Neural cell (in vitro differentiated cells): ENCODE measurements around the gene HACD2. TPM values are rescaled to one million over a fixed set of nuclear protein-coding genes. Genes with fewer than 3 reads are reported as not detected.

ENCODE experiments used
- H2AFZ ChIP-seq: fragments of 200-600, 300-800 bp; sonication (generic), shearing (Covaris generic); 2 replicates; pipeline ENCODE4 v1.6.0; 2014; ENCODE audit warnings: low read depth, mild to moderate bottlenecking, antibody characterized with exemption, low read length, moderate library complexity
- H3F3A ChIP-seq: fragments of 200-600 bp; shearing (Covaris generic); 2 replicates; pipeline ENCODE4 v1.6.1; 2016; ENCODE audit warnings: mild to moderate bottlenecking, moderate library complexity, mixed read lengths, antibody characterized with exemption, low read length; ENCODE audit not compliant: insufficient read depth, poor library complexity, severe bottlenecking
- H3K27ac ChIP-seq: fragments of 200-600, 300-800 bp; sonication (generic), shearing (Covaris generic); 2 replicates; pipeline ENCODE4 v1.5.1; 2014; ENCODE audit warnings: mild to moderate bottlenecking, low read length, moderate library complexity
- H3K27me3 ChIP-seq: fragments of 300-800, 200-600 bp; sonication (generic), shearing (Covaris generic); 2 replicates; pipeline ENCODE4 v1.6.0; 2014; ENCODE audit warnings: mild to moderate bottlenecking, low read depth, low read length, moderate library complexity; ENCODE audit not compliant: insufficient read depth
- H3K36me3 ChIP-seq: fragments of 300-800, 200-600 bp; sonication (generic), shearing (Covaris generic); 2 replicates; pipeline ENCODE4 v1.5.1; 2014; ENCODE audit warnings: mild to moderate bottlenecking, antibody characterized with exemption, low read length, moderate library complexity; ENCODE audit not compliant: insufficient read depth
- H3K4me2 ChIP-seq: fragments of 300-800, 200-600 bp; sonication (generic), shearing (Covaris generic); 2 replicates; pipeline ENCODE4 v1.6.0; 2014; ENCODE audit warnings: mild to moderate bottlenecking, low read length
- H3K4me3 ChIP-seq: fragments of 300-800, 200-600 bp; sonication (generic), shearing (Covaris generic); 2 replicates; pipeline ENCODE4 v1.5.1; 2014; ENCODE audit warnings: mild to moderate bottlenecking, low read length, moderate library complexity
- H3K79me2 ChIP-seq: fragments of 200-600 bp; shearing (Covaris generic); replicated peaks from 2 replicates; pipeline ENCODE4 v1.6.0; 2014; ENCODE audit warnings: mild to moderate bottlenecking, low read length, moderate library complexity; ENCODE audit not compliant: insufficient read depth
- H3K9ac ChIP-seq: fragments of 300-800, 200-600 bp; sonication (generic), shearing (Covaris generic); 2 replicates; pipeline ENCODE4 v1.6.1; 2016; ENCODE audit warnings: mild to moderate bottlenecking, low read length, mixed read lengths
- H3K9me2 ChIP-seq: fragments of 200-600 bp; shearing (Covaris generic); 2 replicates; pipeline ENCODE4 v1.6.1; 2016; ENCODE audit warnings: mild to moderate bottlenecking, low read length, mixed read lengths; ENCODE audit not compliant: insufficient read depth
- H3K9me3 ChIP-seq: fragments of 200-600, 300-800 bp; sonication (generic), shearing (Covaris generic); 2 replicates; pipeline ENCODE4 v1.6.1; 2016; ENCODE audit warnings: mild to moderate bottlenecking, mixed run types, low read length, moderate library complexity, mixed read lengths
- H4K20me1 ChIP-seq: fragments of 200-600 bp; shearing (Covaris generic); 2 replicates; pipeline ENCODE4 v1.6.1; 2016; ENCODE audit warnings: mild to moderate bottlenecking, mixed run types; ENCODE audit not compliant: insufficient read depth
- EP300 ChIP-seq: fragments of 450-650 bp; conservative IDR thresholded peaks from 2 replicates; pipeline ENCODE4 v1.6.1; 2014; ENCODE audit warnings: antibody characterized with exemption, mild to moderate bottlenecking, moderate library complexity; ENCODE audit not compliant: poor library complexity, severe bottlenecking
- EZH2 ChIP-seq: fragments of 200-600, 300-800 bp; shearing (Covaris generic), sonication (generic); IDR thresholded peaks from 2 replicates; pipeline ENCODE4 v1.6.1; 2014; ENCODE audit warnings: antibody characterized with exemption, low read length, borderline replicate concordance, mild to moderate bottlenecking; ENCODE audit not compliant: insufficient read depth, poor library complexity, severe bottlenecking
- MXI1 ChIP-seq: fragments of 450-650 bp; conservative IDR thresholded peaks from 2 replicates; pipeline ENCODE4 v1.6.1; 2014; ENCODE audit warnings: antibody characterized with exemption, mild to moderate bottlenecking; ENCODE audit not compliant: poor library complexity, severe bottlenecking
- POLR2AphosphoS5 ChIP-seq: IDR thresholded peaks from 2 replicates; pipeline ENCODE4 v1.6.1; 2012
- RAD21 ChIP-seq: fragments of 450-650 bp; conservative IDR thresholded peaks from 2 replicates; pipeline ENCODE4 v1.6.1; 2014; ENCODE audit warnings: antibody characterized with exemption, mild to moderate bottlenecking, moderate library complexity
- SMC3 ChIP-seq: fragments of 450-650 bp; conservative IDR thresholded peaks from 2 replicates; pipeline ENCODE4 v1.6.1; 2014; ENCODE audit warnings: antibody characterized with exemption, mild to moderate bottlenecking, moderate library complexity; ENCODE audit not compliant: poor library complexity
- TAF1 ChIP-seq: IDR thresholded peaks from 2 replicates; pipeline ENCODE4 v1.6.1; 2012; ENCODE audit warnings: low read depth
- polyA plus RNA-seq: library from polyadenylated mRNA; depleted of rRNA; stranded (reverse); fragments of >200 nt; gene quantifications from 2 replicates; pipeline ENCODE4 v1.2.3, GENCODE V29; 2014
- TF ChIP-seq, protein P1 (sequence below): fragments of 450-650 bp; IDR thresholded peaks from 2 replicates; pipeline ENCODE4 v1.5.1; 2014; ENCODE audit warnings: antibody characterized with exemption, mild to moderate bottlenecking, moderate library complexity; ENCODE audit not compliant: poor library complexity, severe bottlenecking
- TF ChIP-seq, protein P2 (sequence below): IDR thresholded peaks from 2 replicates; pipeline ENCODE4 v1.6.1; 2012; ENCODE audit warnings: borderline replicate concordance

Gene HACD2
- polyA plus RNA-seq, 1 donor from 2014 or later = 28.0 TPM

DNA sequence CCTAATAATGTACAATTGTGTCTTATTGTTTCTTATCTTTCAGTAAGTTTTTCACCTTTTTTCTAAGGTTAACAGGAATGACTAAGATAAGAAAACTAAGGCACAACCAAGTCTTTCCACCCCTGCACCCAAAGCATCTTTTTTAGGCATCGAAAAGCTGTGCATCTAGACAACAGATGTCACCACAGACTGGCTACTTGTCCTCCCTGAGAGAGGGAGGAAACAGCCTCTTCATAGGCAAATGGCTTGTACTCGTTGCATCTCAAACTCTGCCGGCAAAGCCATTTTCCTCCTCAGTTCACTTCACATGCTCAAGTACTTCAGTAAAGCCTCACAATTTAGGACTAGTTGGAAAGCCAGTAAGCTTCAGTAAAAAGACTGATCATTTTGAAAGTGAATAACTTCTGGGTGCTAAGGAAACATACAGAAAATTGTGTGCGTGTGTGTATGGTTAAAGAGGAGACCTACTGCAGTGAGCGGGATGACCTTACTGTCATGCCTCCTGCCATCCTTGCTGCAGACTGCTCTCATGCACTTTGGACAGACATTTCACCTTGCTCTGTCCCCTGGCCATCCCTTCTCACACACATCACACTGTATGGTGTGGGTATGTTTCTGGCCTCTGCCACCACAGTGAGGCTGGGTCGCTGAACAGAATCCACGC is 36.5 kb upstream of the HACD2 start:
- Histone ChIP-seq H3K79me2 (no peaks in the 10 kb centered on the region), H3K27me3 (no peaks in the 10 kb centered on the region), H3K27ac (no peak overlapping the region), H3K9me3 (no peaks in the 10 kb centered on the region), H3K9ac (no peak overlapping the region), H3F3A (no peaks in the 10 kb centered on the region), H3K4me3 (no peak overlapping the region), H2AFZ (no peak overlapping the region), H3K4me2 (no peak overlapping the region), H3K36me3 (no peaks in the 10 kb centered on the region), H4K20me1 (no peaks in the 10 kb centered on the region), H3K9me2 (no peaks in the 10 kb centered on the region)
- TF ChIP-seq RAD21 = no peak
- TF ChIP-seq EP300 = no peak
- TF ChIP-seq EZH2 = no peak
- no peak for TF ChIP-seq POLR2AphosphoS5
- TF ChIP-seq, protein P1, sequence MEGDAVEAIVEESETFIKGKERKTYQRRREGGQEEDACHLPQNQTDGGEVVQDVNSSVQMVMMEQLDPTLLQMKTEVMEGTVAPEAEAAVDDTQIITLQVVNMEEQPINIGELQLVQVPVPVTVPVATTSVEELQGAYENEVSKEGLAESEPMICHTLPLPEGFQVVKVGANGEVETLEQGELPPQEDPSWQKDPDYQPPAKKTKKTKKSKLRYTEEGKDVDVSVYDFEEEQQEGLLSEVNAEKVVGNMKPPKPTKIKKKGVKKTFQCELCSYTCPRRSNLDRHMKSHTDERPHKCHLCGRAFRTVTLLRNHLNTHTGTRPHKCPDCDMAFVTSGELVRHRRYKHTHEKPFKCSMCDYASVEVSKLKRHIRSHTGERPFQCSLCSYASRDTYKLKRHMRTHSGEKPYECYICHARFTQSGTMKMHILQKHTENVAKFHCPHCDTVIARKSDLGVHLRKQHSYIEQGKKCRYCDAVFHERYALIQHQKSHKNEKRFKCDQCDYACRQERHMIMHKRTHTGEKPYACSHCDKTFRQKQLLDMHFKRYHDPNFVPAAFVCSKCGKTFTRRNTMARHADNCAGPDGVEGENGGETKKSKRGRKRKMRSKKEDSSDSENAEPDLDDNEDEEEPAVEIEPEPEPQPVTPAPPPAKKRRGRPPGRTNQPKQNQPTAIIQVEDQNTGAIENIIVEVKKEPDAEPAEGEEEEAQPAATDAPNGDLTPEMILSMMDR = no peak
- TF ChIP-seq SMC3 = no peak
- TF ChIP-seq TAF1 = no peak
- no peak for TF ChIP-seq MXI1
- TF ChIP-seq, protein P2, sequence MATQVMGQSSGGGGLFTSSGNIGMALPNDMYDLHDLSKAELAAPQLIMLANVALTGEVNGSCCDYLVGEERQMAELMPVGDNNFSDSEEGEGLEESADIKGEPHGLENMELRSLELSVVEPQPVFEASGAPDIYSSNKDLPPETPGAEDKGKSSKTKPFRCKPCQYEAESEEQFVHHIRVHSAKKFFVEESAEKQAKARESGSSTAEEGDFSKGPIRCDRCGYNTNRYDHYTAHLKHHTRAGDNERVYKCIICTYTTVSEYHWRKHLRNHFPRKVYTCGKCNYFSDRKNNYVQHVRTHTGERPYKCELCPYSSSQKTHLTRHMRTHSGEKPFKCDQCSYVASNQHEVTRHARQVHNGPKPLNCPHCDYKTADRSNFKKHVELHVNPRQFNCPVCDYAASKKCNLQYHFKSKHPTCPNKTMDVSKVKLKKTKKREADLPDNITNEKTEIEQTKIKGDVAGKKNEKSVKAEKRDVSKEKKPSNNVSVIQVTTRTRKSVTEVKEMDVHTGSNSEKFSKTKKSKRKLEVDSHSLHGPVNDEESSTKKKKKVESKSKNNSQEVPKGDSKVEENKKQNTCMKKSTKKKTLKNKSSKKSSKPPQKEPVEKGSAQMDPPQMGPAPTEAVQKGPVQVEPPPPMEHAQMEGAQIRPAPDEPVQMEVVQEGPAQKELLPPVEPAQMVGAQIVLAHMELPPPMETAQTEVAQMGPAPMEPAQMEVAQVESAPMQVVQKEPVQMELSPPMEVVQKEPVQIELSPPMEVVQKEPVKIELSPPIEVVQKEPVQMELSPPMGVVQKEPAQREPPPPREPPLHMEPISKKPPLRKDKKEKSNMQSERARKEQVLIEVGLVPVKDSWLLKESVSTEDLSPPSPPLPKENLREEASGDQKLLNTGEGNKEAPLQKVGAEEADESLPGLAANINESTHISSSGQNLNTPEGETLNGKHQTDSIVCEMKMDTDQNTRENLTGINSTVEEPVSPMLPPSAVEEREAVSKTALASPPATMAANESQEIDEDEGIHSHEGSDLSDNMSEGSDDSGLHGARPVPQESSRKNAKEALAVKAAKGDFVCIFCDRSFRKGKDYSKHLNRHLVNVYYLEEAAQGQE = no peak

DNA sequence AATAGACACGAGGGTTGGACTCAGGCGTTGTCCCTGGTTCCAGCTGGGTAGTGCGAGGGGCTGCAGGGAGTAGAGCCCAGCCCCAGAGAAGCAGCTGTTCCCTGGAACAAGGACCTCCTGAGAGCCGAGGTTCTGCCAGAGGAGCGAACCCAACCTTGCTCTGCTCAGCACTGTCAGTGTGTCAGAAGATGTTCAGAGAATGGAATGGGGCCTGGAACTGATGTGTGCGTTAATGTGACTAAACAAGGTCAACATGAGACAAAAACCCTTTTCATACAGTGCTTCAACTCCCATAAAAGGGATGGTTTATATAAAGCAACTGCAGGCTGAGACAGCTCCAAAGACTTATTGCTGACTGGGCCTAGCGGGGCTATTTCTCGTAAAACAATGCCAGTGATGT is 35.5 kb upstream of the HACD2 start:
- no peak overlapping the region for H3K4me3 ChIP-seq
- TF ChIP-seq TAF1 (no peak), POLR2AphosphoS5 (no peak), SMC3 (no peak), EZH2 (no peak), RAD21 (no peak), EP300 (no peak), MXI1 (no peak)
- TF ChIP-seq, protein P1 = no peak
- TF ChIP-seq, protein P2 = no peak
- H3K9me3 ChIP-seq = no peaks in the 10 kb centered on the region
- no peaks in the 10 kb centered on the region for H4K20me1 ChIP-seq
- no peak overlapping the region for H2AFZ ChIP-seq
- H3K27ac ChIP-seq = no peak overlapping the region
- H3K79me2 ChIP-seq = no peaks in the 10 kb centered on the region
- no peak overlapping the region for H3K9ac ChIP-seq
- H3K9me2 ChIP-seq = no peaks in the 10 kb centered on the region
- no peaks in the 10 kb centered on the region for H3F3A ChIP-seq
- no peak overlapping the region for H3K4me2 ChIP-seq
- H3K36me3 ChIP-seq = no peaks in the 10 kb centered on the region
- H3K27me3 ChIP-seq = no peaks in the 10 kb centered on the region
